Astrocyte (in vitro differentiated cells and primary cell): ENCODE data around the gene SMYD1. TPM values are rescaled to one million over a fixed set of nuclear protein-coding genes. Genes with fewer than 3 reads are reported as not detected.

Source experiments
- DNase-seq: peaks from one replicate; pipeline ENCODE4 v3.0.0-alpha.2; 2010; ENCODE audit warnings: low read depth
- FAIRE-seq: peaks from 2 replicates; lab custom pipeline; 2011; peaks lifted over from hg19 to GRCh38; lab: Jason Lieb, UNC
- H2AFZ ChIP-seq: 2 replicates; pipeline ENCODE4 v1.6.0; 2012; ENCODE audit warnings: low read depth, low read length, inconsistent platforms
- H3K27ac ChIP-seq: 2 replicates; pipeline ENCODE4 v1.5.1; 2011; ENCODE audit warnings: low read depth, low read length, inconsistent platforms
- H3K27me3 ChIP-seq: 2 replicates; pipeline ENCODE4 v1.6.0; 2011; ENCODE audit warnings: low read length, inconsistent platforms; ENCODE audit not compliant: insufficient read depth
- H3K36me3 ChIP-seq: 2 replicates; pipeline ENCODE4 v1.5.1; 2011; ENCODE audit warnings: low read length, inconsistent platforms; ENCODE audit not compliant: insufficient read depth
- H3K4me1 ChIP-seq: 2 replicates; pipeline ENCODE4 v1.5.1; 2011; ENCODE audit warnings: low read length, inconsistent platforms; ENCODE audit not compliant: insufficient read depth
- H3K4me2 ChIP-seq: 2 replicates; pipeline ENCODE4 v1.6.0; 2012; ENCODE audit warnings: low read length, inconsistent platforms
- H3K4me3 ChIP-seq: 2 replicates; pipeline ENCODE4 v1.5.1; 2011; ENCODE audit warnings: low read depth, mild to moderate bottlenecking, low read length, inconsistent platforms; ENCODE audit not compliant: insufficient read depth
- H3K79me2 ChIP-seq: 2 replicates; pipeline ENCODE4 v1.6.0; 2012; ENCODE audit warnings: mild to moderate bottlenecking, low read length, inconsistent platforms; ENCODE audit not compliant: insufficient read depth
- H3K9ac ChIP-seq: 2 replicates; pipeline ENCODE4 v1.6.0; 2012; ENCODE audit warnings: mild to moderate bottlenecking, low read length, inconsistent platforms
- H3K9me3 ChIP-seq: 2 replicates; pipeline ENCODE4 v1.5.1; 2012; ENCODE audit warnings: low read depth, mild to moderate bottlenecking, low read length, inconsistent platforms; ENCODE audit not compliant: insufficient read depth
- H4K20me1 ChIP-seq: 2 replicates; pipeline ENCODE4 v1.6.0; 2012; ENCODE audit warnings: low read length, inconsistent platforms; ENCODE audit not compliant: insufficient read depth
- H3K27ac Mint-ChIP-seq: one replicate; pipeline ENCODE4 v1.8.0; 2021; ENCODE audit warnings: mild to moderate bottlenecking, mixed read lengths; ENCODE audit not compliant: unreplicated experiment
- H3K27me3 Mint-ChIP-seq: one replicate; pipeline ENCODE4 v1.8.0; 2021; ENCODE audit warnings: low read depth, mixed read lengths; ENCODE audit not compliant: unreplicated experiment
- H3K36me3 Mint-ChIP-seq: one replicate; pipeline ENCODE4 v1.8.0; 2021; ENCODE audit warnings: low read depth, mixed read lengths; ENCODE audit not compliant: unreplicated experiment
- H3K4me1 Mint-ChIP-seq: one replicate; pipeline ENCODE4 v1.8.0; 2021; ENCODE audit warnings: low read depth, mixed read lengths; ENCODE audit not compliant: unreplicated experiment
- H3K4me3 Mint-ChIP-seq: one replicate; pipeline ENCODE4 v1.8.0; 2021; ENCODE audit warnings: mild to moderate bottlenecking, moderate library complexity, mixed read lengths; ENCODE audit not compliant: unreplicated experiment
- H3K9me3 Mint-ChIP-seq: one replicate; pipeline ENCODE4 v1.8.0; 2021; ENCODE audit warnings: mild to moderate bottlenecking, mixed read lengths; ENCODE audit not compliant: unreplicated experiment
- CTCF ChIP-seq: IDR thresholded peaks from 2 replicates; pipeline ENCODE4 v1.5.1; 2011; ENCODE audit warnings: low read depth, mild to moderate bottlenecking, inconsistent platforms, low read length, moderate library complexity; ENCODE audit not compliant: insufficient read depth
- EZH2 ChIP-seq: IDR thresholded peaks from 2 replicates; pipeline ENCODE4 v1.6.1; 2012; ENCODE audit warnings: mild to moderate bottlenecking, low read length, inconsistent platforms; ENCODE audit not compliant: insufficient read depth
- total RNA-seq: library from RNA; stranded (reverse); gene quantifications from 2 replicates; pipeline ENCODE4 v1.2.1, GENCODE V29; 2021

Gene SMYD1
- total RNA-seq, 1 donor from 2014 or later = not detected

- H3K36me3 ChIP-seq = no peaks in the 10 kb centered on the region
Measured at GRCh38 chr2:88059979-88060906, 7.4 kb upstream of the SMYD1 start.

DNA sequence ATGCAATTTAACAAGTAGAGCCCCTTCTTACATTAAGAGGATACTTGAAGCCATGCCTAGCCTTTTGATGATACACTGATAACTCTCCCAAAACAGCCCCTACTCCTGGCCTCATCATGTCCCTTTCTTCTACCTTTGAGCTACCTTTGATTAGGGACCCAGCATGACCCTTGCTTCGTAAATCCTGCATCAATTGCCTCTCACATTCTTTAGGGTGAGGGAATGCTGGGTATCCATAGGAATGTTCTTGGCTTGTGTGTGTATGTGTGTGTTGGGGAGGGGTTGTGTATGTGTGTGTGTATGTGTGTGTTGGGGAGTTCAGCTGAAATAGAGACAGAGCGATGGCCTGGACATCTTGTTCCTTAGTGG lies 6.7 kb upstream of the SMYD1 start:
- no peaks in the 10 kb centered on the region for H4K20me1 ChIP-seq
- no peak for DNase-seq
- Mint-ChIP-seq H3K27ac (no peak overlapping the region), H3K36me3 (no peaks in the 10 kb centered on the region), H3K27me3 (no peaks in the 10 kb centered on the region), H3K9me3 (no peaks in the 10 kb centered on the region), H3K4me3 (no peak overlapping the region), H3K4me1 (peaks cover 4% of the 10 kb centered on the region)
- H3K9ac ChIP-seq = no peak overlapping the region
- no peak for FAIRE-seq
- no peaks in the 10 kb centered on the region for H3K27me3 ChIP-seq
- peaks cover 4% of the 10 kb centered on the region for H3K4me1 ChIP-seq
- H3K9me3 ChIP-seq = no peaks in the 10 kb centered on the region
- H3K4me3 ChIP-seq = no peak overlapping the region
- H3K27ac ChIP-seq = no peak overlapping the region
- peaks cover 4% of the 10 kb centered on the region for H3K79me2 ChIP-seq
- H3K36me3 ChIP-seq = no peaks in the 10 kb centered on the region
- no peak overlapping the region for H3K4me2 ChIP-seq
- no peak for TF ChIP-seq EZH2
- no peak for TF ChIP-seq CTCF
- H2AFZ ChIP-seq = no peak overlapping the region

More at GRCh38 chr2:88059979-88060906, 7.4 kb upstream of the SMYD1 start:
- Histone ChIP-seq H3K27me3 (no peaks in the 10 kb centered on the region), H3K4me1 (peaks cover 5% of the 10 kb centered on the region), H4K20me1 (no peaks in the 10 kb centered on the region), H3K9ac (no peak overlapping the region), H3K9me3 (no peaks in the 10 kb centered on the region), H3K27ac (no peak overlapping the region), H3K79me2 (peaks cover 11% of the 10 kb centered on the region), H3K4me2 (no peak overlapping the region), H2AFZ (no peak overlapping the region), H3K4me3 (no peak overlapping the region)
- DNase-seq (peak; percentile 10), FAIRE-seq (no peak)
- Mint-ChIP-seq H3K4me1 (peaks cover 4% of the 10 kb centered on the region), H3K9me3 (no peaks in the 10 kb centered on the region), H3K4me3 (no peak overlapping the region), H3K36me3 (no peaks in the 10 kb centered on the region), H3K27ac (no peak overlapping the region), H3K27me3 (no peaks in the 10 kb centered on the region)
- TF ChIP-seq CTCF (peak; percentile 89), EZH2 (no peak)

- Mint-ChIP-seq H3K36me3 (no peaks in the 10 kb centered on the region), H3K27me3 (no peaks in the 10 kb centered on the region), H3K27ac (no peak overlapping the region), H3K4me1 (peaks cover under 1% of the 10 kb centered on the region), H3K4me3 (no peak overlapping the region), H3K9me3 (no peaks in the 10 kb centered on the region)
- Histone ChIP-seq H3K27ac (no peak overlapping the region), H3K4me1 (no peaks in the 10 kb centered on the region), H3K9me3 (no peaks in the 10 kb centered on the region), H4K20me1 (no peaks in the 10 kb centered on the region), H3K27me3 (no peaks in the 10 kb centered on the region), H2AFZ (no peak overlapping the region), H3K4me2 (no peak overlapping the region), H3K79me2 (peaks cover under 1% of the 10 kb centered on the region), H3K36me3 (no peaks in the 10 kb centered on the region), H3K9ac (no peak overlapping the region), H3K4me3 (no peak overlapping the region)
- no peak for FAIRE-seq
- TF ChIP-seq CTCF = no peak
- no peak for TF ChIP-seq EZH2
- no peak for DNase-seq
Measured at GRCh38 chr2:88061295-88061694, 6.3 kb upstream of the SMYD1 start.
